GM18519 (cell line): Measurements from ENCODE around the gene SLC25A40.

ENCODE experiments used
- ATAC-seq: cut with Tn5 transposase; IDR thresholded peaks from one replicate; pipeline ENCODE4 v1.9.1; 2021; ENCODE audit warnings: mild to moderate bottlenecking, moderate library complexity; ENCODE audit not compliant: unreplicated experiment, low FRiP score

The SLC25A40 gene

DNA sequence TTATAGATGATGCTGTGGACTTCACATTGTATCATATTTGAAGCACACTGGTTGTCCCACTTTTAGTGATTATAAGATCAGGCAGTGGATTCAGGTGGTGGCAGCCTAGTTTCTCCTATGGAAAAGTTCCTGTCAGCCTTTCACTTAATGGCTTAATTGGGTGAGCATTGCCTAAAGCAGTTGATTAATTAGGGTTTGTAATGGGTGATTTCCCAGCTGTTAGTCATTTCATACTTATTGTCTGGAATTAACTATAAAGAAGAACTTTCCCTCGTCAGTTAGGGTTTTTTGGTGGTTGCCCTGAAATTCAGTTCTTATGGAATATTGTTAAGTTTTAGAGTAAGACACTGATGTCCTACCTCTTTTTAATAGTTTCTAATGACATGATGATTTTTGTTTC lies 78.8 kb downstream of the SLC25A40 start:
- ATAC-seq = peak; percentile 4

- no peak for ATAC-seq
Measured at GRCh38 chr7:87785368-87785995, 90.7 kb downstream of the SLC25A40 start.

GRCh38 chr7:87784424-87784823 lies 91.7 kb downstream of the SLC25A40 start:
- no peak for ATAC-seq
